ENCODE measurements around the gene PPM1H.

- no peak for TF ChIP-seq IRF2 (CRISPR knock-in tag; IDR thresholded peaks at IDR 0.05; ENCODE audit: borderline replicate concordance, low read depth)
- no peak for TF ChIP-seq ESRRA (CRISPR knock-in tag; IDR thresholded peaks at IDR 0.05; ENCODE audit: borderline replicate concordance)
- TF ChIP-seq NFYB (CRISPR knock-in tag; conservative IDR thresholded peaks at IDR 0.05; ENCODE audit: low read depth): no peak
- TF ChIP-seq CTCF (IDR thresholded peaks at IDR 0.05): no peak
- TF ChIP-seq TEAD4 (CRISPR knock-in tag; IDR thresholded peaks at IDR 0.05): no peak
- TF ChIP-seq HMGXB4 (CRISPR knock-in tag; IDR thresholded peaks at IDR 0.05): no peak
- TF ChIP-seq ZMAT4 (CRISPR knock-in tag; IDR thresholded peaks at IDR 0.05): no peak
- no peak for TF ChIP-seq ZNF138 (CRISPR knock-in tag; conservative IDR thresholded peaks at IDR 0.05)
- no peak for TF ChIP-seq MLX (CRISPR knock-in tag; IDR thresholded peaks at IDR 0.05)
- TF ChIP-seq CDX4 (CRISPR knock-in tag; IDR thresholded peaks at IDR 0.05; ENCODE audit: borderline replicate concordance): no peak
- no peak for TF ChIP-seq STAT6 (CRISPR knock-in tag; conservative IDR thresholded peaks at IDR 0.05; ENCODE audit: low read depth)
Observed at GRCh38 chr12:62655666-62656151, 279.2 kb downstream of the PPM1H start.

Measured in WTC11 (cell line).